Fibroblast of skin of left quadriceps (primary cell): ENCODE data around the gene SERPINA6.
"Not testable (repeated sequence)": the region's sequence is repeated elsewhere in the genome, so short reads cannot be mapped to it uniquely, and the experiment has no call there.

Experiments
- DNase-seq, 2 experiments: peaks; one replicate each; pipeline ENCODE4 v3.0.0-alpha.2; 2013; ENCODE audit warnings: low read depth in 2 of 2

The SERPINA6 gene

GRCh38 chr14:94328196-94328595, 5.1 kb upstream of the SERPINA6 start:
- DNase-seq: no peak

GRCh38 chr14:94321421-94322271, 1.5 kb downstream of the SERPINA6 start:
- no peak for DNase-seq

DNA sequence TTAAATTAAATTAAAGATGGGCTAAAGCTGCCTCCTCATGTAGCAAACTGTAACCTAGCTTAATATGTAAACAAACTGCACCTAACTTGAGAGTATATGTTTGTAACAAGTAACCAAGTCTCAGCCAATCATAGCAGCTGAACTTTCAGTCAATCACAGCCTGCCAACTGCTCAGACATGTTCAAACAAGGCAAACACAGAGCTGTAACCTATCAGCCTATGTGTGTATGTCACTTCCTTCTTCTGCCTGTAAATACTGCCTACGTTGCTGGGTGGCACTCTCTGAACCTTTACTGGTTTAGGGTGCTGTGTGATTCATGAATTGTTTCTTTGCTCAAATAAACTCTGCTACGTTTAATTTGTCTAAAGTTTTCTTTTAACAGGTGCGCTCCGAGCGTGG, 2.9 kb downstream of the SERPINA6 start:
- no peak for DNase-seq

DNA sequence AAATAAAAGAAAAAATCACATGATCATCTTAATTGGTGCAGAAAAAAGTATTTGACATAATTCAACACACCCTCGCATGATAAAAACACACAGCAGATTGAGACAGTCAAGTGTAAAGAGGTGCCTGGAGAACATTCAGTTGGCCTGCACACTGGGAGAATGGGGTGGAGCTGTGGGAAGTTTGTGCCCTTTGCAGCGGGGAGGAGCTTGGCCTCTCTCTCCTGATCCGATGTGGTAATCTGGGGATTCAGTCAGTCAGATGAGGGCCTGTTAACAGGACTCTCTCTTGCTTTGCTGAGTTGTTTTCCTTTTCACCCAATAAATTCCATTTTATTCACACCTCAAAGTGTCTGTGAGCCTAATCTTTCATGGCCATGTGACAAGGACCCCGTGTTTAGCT, 5.9 kb downstream of the SERPINA6 start:
- no peak for DNase-seq

GRCh38 chr14:94316692-94317091, 6.4 kb downstream of the SERPINA6 start:
- no peak for DNase-seq

DNA sequence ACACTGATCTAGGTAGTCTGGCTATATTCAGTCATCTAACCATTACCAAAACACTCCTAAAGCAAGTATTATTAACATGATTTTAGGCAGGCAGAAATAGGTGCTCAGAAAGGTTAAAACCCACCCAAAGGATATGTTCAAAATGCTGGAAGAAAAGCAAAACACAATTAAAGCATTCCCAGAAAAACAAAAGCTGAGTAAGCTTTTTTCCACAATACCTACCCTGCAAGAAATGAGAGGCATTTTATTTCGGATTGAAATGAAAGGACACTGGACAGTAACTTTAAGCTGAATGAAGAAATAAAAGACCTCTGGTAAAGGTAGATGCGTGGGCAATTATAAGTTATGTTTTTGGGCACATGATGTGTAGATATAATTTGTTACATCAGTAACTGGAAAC, 8.2 kb downstream of the SERPINA6 start:
- DNase-seq: no peak

GRCh38 chr14:94313991-94314655, 9.0 kb downstream of the SERPINA6 start:
- no peak for DNase-seq

GRCh38 chr14:94312481-94313246, 10.5 kb downstream of the SERPINA6 start:
- no peak for DNase-seq

DNA sequence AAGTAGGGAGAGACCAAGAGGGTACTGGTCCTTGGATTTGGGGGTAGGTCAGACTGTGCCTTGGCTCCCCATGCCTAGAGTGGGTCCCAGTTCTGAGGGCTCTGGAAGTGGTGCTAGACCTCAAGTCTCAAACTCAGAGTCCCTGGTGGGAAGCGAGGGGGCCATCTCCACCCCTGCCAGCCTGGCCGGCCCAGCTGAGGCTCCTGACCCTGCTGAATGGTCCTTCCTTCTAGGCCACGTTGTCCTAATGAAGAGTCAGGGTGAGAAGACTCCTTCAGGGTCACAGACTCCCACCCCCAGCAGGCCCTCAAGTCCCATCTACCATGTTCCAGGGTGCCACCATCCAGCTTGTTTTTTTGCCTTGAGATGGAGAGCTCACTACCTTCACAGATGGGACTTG, 12.9 kb downstream of the SERPINA6 start:
- no peak for DNase-seq

- DNase-seq: no peak
These were observed 13.4 kb downstream of the SERPINA6 start for GRCh38 chr14:94309721-94310120.

DNA sequence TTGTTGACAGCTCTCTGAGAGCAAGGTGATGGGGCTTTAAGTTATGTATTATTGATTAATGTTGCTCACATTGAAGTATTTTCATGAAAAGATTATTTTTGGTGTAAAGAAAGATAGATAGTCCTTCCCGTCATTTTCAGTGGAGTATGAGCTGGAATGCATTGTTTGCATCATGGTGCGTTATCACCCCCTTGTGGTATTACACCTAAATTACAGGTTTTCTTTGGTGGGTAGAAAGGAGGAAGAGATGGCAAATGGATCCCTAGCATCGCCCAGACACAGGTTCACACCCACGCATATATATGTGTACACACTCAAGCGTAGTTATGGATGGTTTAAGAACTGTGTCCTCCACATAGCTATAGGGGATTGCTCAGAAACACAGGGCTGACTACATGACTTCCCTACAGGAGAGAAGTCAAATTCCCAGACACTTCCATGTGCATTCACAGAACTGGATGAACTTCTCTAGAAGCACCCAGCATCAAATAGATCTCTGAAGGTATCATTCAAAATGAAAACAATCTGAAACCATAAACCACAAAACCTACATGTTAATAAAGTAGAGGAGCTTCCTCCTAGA, 15.6 kb downstream of the SERPINA6 start:
- no peak for DNase-seq

- no peak for DNase-seq
These were observed 16.8 kb downstream of the SERPINA6 start for GRCh38 chr14:94306047-94306978.

DNA sequence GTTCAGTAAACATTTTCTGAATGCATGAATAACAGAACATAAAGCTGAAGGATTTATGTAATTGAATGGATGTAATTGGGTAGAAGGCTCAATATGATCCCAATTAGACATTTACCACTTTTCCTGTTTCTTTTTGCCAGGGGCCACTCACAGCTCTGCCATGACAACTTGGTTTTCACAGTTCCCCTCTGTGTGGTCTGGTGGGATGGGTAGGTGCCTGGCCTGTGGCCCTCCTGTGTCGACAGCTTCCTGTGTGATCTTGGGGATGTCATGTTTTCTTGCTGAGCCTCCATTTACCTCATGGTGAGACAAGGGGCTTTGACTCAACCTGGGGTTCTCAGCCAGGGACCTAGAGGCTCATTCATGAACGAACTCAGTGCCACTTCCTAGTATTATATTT, 17.5 kb downstream of the SERPINA6 start:
- no peak for DNase-seq

- DNase-seq: no peak
These were observed 18.9 kb downstream of the SERPINA6 start for GRCh38 chr14:94304243-94304642.

DNA sequence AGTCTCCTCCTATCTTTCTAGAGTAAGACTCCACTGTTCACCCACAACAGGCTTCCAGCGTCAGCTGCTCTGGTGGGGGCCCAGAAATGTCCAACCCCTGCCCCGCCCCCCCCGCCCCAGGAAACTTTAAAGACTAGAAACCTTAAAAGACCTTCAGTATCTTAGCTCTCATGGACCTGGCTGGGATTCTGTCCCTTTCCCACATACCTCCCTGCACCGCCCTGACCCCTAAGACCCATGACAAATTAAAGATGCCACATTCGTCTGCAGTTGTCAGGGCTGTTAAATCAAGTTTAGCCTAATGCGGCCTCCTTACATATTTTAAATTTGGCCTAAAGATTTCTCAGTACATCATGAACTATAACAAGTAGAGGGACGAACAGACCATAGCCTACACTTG, 20.0 kb downstream of the SERPINA6 start:
- DNase-seq: no peak

- no peak for DNase-seq
These were observed 25.0 kb downstream of the SERPINA6 start for GRCh38 chr14:94298130-94298529.

GRCh38 chr14:94296181-94296545, 27.0 kb downstream of the SERPINA6 start:
- not testable (repeated sequence) for DNase-seq

DNA sequence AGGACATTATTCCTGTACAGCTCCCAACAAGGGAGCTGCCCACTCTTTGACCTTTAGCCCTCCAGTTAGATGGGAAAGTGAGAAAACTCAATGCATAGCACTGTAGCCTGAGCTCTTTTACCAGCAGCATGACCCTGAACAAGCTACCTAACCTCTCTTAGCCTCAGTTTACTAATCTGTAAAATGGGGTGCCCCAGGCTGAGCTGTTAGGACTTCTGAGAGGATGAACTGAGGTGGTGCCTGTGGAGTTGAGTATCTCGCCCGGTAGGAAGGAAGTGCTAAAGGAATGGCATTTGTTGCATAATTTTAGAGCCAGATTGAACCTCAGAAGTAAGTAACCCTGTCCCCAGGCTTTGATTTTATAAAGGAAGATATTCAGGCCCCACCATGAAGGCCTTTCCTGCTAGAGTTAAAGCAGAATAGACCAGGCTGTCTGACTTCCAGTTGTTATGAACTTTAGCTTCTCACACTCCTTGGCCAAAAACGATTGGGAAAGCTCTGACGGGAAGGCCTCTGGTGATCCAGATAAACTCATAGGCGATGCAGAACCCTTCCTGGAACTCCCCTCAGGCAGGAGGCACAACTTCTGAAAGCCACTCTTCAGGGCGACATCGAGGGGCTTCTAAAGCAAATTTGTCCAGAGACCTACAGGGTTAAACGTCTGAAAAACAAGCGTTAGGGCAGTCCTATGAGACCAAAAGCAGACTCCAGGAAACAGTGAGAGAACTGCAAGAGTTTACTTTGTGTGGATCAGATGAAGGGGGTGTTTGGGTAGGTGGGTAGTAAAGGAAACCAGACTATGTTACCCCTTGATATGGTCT, 27.6 kb downstream of the SERPINA6 start:
- no peak for DNase-seq

- no peak for DNase-seq
These were observed 29.6 kb downstream of the SERPINA6 start for GRCh38 chr14:94293578-94293924.

GRCh38 chr14:94292872-94293577, 30.1 kb downstream of the SERPINA6 start, which contains the start of gene SERPINA10:
TSS of gene SERPINA10 (minus strand) at chr14:94293268. CDS start at chr14:94290593, 2,675 bp downstream.
- DNase-seq: no peak
